ENCODE results near the gene CNEP1R1.

Gene CNEP1R1

DNA sequence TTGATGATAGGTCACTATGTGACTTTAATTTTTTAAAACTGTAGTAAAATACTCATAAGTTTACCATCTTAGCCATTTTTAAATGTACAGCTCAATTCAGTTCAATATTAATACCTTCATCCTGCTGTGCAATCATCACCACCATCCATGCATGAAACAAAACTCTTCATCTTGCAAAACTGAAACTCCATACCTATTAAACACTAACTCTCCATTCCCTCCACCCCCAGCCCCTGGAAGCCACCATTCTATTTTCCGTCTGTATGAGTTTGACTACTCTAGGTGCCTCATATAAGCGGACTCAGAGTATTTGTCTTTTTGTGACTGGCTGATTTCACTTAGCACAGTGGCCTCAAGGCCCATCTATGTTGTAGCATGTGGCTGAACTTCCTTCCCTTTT, 9.4 kb upstream of the CNEP1R1 start:
- in situ Hi-C loops (cut with MboI; ENCODE audit: low sequenced_read_pairs): no loop called here

- in situ Hi-C loops (cut with MboI; ENCODE audit: low sequenced_read_pairs): no loop called here
These were observed 7.5 kb upstream of the CNEP1R1 start for GRCh38 chr16:50017553-50017952.

DNA sequence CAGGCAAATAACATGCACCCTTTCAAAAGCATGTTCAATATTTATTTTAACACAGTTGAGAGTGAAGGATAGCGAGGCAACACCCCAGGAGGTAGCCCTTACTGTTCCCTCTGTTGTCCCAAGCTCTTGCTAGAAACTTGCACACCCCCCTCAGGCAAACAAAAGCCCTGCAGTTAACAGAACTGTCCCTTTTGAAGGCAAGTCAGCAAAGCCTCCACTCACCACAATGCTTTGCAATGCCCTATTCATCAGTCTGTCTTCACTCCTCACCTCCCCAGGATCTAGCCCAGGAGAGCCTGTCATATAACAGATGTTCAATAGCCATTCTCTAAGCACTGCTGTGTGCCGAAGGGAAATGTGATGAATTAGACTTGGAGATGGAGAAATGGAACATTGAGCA, 3.5 kb upstream of the CNEP1R1 start:
- in situ Hi-C loops (cut with MboI; ENCODE audit: low sequenced_read_pairs): loop anchor here (10.0 kb wide), 2 partner anchors 193 to 343 kb away; partner anchors contain the start of gene BRD7

DNA sequence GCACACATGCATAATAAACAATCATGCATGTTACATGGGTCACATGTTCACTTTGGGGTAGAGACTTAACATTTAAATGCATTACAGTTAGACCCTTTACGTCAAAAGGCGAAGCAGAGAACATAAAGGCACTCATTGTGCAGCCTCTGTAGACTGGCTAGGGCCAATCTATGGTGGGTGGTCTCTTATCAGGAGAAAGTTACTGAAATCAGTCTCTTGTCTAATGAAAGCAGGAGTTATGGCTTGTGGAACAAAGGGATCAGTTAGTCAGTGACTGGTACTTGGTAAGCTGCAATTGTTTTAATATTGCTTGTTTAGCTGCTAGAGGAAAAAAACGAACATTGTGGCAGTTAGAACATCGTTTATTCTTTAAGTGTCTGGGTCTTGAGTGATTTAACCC, 1.4 kb upstream of the CNEP1R1 start:
- in situ Hi-C loops (cut with MboI; ENCODE audit: low sequenced_read_pairs): loop anchor here (10.0 kb wide), 2 partner anchors 191 to 341 kb away; partner anchors contain the start of gene BRD7

DNA sequence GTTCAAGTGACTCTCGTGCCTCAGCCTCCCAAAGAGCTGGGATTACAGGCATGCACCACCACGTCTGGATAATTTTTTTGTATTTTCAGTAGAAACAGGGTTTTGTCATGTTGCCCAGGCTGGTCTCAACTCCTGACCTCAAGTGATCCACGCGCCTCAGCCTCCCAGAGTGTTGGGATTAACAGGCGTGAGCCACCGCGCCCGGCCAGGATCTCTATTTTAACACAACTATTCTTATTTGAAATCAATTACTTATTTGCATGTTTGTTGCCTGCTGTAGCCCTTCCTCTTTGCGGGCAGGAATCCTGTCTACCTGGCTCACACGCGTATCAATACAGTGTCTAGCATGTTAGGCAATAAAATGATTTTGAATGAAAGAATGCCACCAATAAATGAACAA, 818 bp upstream of the CNEP1R1 start:
- in situ Hi-C loops (cut with MboI; ENCODE audit: low sequenced_read_pairs): loop anchor here (10.0 kb wide), 2 partner anchors 191 to 341 kb away; partner anchors contain the start of gene BRD7

- in situ Hi-C loops (cut with MboI; ENCODE audit: low sequenced_read_pairs): loop anchor here (10.0 kb wide), 2 partner anchors 189 to 339 kb away; partner anchors contain the start of gene BRD7
These were observed 509 bp downstream of the CNEP1R1 start for GRCh38 chr16:50025537-50025931.

GRCh38 chr16:50027829-50028228, 2.8 kb downstream of the CNEP1R1 start:
- in situ Hi-C loops (cut with MboI; ENCODE audit: low sequenced_read_pairs): loop anchor here (10.0 kb wide), 2 partner anchors 187 to 337 kb away; partner anchors contain the start of gene BRD7

DNA sequence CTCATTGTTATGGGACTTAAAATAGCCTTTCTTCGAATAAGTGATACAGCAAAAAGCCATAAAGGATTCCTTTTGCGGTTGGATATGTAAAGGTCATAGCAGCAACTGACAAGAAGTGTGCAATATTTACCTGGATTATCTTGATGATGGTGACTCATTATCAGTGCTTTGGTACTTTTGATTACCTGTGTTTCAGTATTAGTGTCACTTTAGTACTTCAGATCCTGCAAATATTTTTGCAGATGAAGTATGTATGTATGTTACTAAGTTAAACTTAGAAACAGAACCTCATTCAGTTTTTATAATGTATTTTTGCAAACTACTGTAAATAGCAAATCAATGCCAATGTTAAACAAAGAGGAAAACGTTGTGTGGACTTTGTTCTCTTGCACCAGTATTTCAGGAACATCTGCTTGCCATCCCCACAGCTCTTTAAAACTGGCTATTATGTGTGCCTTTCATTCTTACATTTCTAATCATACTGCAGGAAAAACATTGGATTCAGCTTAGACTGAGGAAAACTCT, 10.5 kb downstream of the CNEP1R1 start:
- in situ Hi-C loops (cut with MboI; ENCODE audit: low sequenced_read_pairs): no loop called here

DNA sequence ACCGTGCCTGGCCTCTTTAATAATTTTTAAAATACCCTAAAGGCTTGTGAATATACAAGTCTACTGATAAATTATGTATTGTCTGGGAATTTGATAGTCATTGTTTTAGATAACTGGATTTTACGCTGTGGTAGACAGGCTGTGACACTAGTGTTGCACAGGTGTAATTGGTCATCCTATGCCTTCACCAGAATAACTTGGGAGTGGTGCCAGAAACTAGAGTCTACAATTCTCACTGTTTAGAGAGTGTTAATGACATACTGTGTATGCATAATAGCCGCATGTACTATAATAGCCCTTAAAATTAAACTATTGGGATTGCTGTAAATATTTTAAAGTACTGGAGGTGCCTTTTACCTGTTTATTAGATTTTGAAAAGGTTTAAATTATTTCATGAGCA, 11.4 kb downstream of the CNEP1R1 start:
- in situ Hi-C loops (cut with MboI; ENCODE audit: low sequenced_read_pairs): no loop called here

DNA sequence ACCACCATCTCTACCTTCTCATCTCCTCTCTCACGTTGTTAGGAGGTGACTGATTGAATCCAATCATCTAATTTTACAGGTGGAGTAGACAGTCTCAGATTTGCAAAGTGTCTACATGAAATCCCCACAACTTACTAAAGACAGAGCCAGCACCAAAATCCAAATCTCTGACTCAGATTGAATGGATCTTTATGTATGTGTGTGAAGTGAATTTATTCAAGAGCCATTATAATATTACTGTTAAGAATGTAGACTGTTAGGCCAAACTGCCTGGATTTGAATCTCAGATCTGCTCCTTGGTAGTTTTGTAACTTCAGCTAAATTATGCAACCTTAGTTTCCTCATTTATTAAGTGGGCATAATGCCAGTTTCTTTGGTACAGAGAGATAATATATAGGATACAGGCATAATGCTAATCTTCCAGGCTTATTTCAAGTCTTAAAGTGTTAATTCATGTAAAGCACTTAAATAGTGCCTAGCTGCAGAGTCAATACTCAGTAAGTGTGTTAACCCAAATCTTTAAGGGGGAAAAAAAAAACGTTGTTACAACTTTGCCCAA, 12.7 kb downstream of the CNEP1R1 start:
- in situ Hi-C loops (cut with MboI; ENCODE audit: low sequenced_read_pairs): no loop called here

GRCh38 chr16:50038286-50038685, 13.3 kb downstream of the CNEP1R1 start:
- in situ Hi-C loops (cut with MboI; ENCODE audit: low sequenced_read_pairs): no loop called here

DNA sequence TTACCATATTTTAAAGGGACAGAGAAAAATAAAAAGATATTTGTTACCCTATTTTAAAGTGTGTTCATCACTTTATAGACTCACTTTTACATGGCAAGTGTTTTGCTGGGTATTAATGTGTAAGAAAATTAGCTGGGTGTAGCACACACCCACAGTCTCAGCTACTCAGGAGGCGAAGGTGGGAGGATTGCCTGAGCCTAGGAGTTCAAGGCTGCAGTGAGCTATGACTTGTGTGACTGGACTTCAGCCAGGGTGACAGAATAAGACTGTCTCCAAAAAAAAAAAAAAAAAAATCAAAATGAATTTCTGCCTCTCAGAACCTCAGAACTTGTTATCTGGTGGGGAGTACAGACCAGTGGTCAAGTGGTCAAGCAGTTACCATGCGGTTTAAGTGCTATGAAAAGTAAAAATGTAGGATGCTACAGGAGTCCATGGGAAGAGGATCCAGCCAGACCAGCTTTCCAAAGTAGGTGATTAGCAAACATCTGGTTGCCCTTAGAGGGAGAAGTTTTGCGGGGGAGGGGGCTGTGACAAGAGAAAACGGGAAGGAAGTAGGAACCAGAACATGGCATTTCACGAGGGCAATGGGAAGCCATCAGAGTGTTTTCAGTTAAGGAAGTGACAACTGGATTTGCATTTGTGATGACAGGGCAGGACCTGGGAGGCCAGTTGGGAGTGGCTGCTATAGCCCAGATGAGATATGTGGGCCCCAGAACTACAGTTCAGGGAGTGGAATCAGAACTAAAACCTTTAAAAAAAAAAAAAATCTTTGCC, 13.9 kb downstream of the CNEP1R1 start:
- in situ Hi-C loops (cut with MboI; ENCODE audit: low sequenced_read_pairs): no loop called here

GRCh38 chr16:50040018-50040417, 15.0 kb downstream of the CNEP1R1 start:
- in situ Hi-C loops (cut with MboI; ENCODE audit: low sequenced_read_pairs): no loop called here

- in situ Hi-C loops (cut with MboI; ENCODE audit: low sequenced_read_pairs): no loop called here
These were observed 15.7 kb downstream of the CNEP1R1 start for GRCh38 chr16:50040710-50041109.

GRCh38 chr16:50043358-50043757, 18.3 kb downstream of the CNEP1R1 start:
- in situ Hi-C loops (cut with MboI; ENCODE audit: low sequenced_read_pairs): no loop called here

DNA sequence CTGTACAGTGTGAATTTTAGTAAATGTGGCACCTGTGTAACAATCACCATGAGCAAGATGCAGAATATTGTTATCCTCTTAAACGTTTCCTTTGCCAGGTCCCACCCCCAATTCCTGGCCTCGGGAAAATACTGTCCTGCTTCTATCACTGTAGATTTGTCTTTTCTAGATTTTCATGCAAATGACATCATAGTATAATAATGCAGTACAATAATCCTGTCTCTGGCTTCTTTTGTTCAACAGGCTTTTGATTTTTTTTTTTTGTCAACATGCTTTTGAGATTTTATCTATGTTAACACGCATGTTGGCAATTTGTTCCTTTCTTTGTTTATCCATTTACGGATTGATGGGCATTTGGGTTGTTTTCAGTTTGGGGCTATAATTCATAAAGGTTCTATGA, 20.4 kb downstream of the CNEP1R1 start:
- in situ Hi-C loops (cut with MboI; ENCODE audit: low sequenced_read_pairs): no loop called here

- in situ Hi-C loops (cut with MboI; ENCODE audit: low sequenced_read_pairs): no loop called here
These were observed 21.8 kb downstream of the CNEP1R1 start for GRCh38 chr16:50046853-50047252.

DNA sequence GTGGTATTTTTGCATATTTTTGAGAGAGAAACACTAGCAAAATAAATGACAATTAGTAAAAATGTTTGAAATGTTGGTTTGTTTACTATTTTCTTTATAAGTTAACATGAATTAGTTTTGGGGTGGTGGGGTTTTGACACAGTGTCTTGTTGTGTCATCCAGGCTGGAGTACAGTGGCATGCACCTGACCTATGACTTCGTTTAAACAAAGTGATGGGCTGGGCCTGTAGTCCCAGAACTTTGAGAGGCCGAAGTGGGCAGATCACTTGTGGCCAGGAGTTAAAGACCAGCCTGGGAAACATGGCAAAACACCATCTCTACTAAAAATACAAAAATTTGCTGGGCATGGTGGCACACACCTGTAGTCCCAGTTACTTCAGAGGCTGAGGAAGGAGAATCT, 22.8 kb downstream of the CNEP1R1 start:
- in situ Hi-C loops (cut with MboI; ENCODE audit: low sequenced_read_pairs): no loop called here

DNA sequence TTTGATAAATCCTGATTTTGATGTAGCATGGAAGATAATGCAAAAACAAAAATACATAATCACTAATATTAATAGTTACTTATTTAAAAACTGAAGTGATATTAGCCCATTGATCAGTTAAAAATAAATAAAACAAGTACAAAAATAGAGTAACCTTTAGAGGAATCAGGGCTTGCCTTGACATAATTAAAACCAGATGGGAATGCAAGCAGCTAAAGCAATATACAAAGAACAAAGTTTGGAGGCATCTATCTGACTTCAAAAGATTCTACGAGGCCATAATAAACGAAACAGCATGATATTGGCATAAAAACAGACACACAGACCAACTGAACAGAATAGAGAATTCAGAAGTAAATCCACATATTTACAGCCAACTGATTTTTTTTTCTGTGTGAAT, 25.8 kb downstream of the CNEP1R1 start:
- in situ Hi-C loops (cut with MboI; ENCODE audit: low sequenced_read_pairs): no loop called here

GRCh38 chr16:50056226-50056625, 31.2 kb downstream of the CNEP1R1 start:
- in situ Hi-C loops (cut with MboI; ENCODE audit: low sequenced_read_pairs): no loop called here

GRCh38 chr16:50058091-50058771, 33.2 kb downstream of the CNEP1R1 start:
- in situ Hi-C loops (cut with MboI; ENCODE audit: low sequenced_read_pairs): no loop called here

- in situ Hi-C loops (cut with MboI; ENCODE audit: low sequenced_read_pairs): no loop called here
These were observed 34.1 kb downstream of the CNEP1R1 start for GRCh38 chr16:50059111-50059510.

All from HL-60/S4 (cell line).